H1 (cell line): ENCODE data around the gene FAM120A.

Experiments used
- BRCA1 ChIP-seq: IDR thresholded peaks from 2 replicates; pipeline ENCODE4 v1.6.1; 2012; ENCODE audit warnings: low read depth, low read length, improper control_type of control experiment
- CTCF ChIP-seq, 3 experiments: IDR thresholded peaks; 1 replicate in 2 of 3; 2 replicates in 1 of 3; pipeline versions ENCODE4 v1.5.1 to v1.6.1; 2011; ENCODE audit warnings: low read length in 3 of 3, mild to moderate bottlenecking in 3 of 3, inconsistent platforms in 2 of 3, low read depth in 1 of 3, moderate library complexity in 1 of 3; ENCODE audit not compliant: insufficient read depth in 1 of 3; ENCODE audit errors: control extremely low read depth in 1 of 3
- EP300 ChIP-seq, 2 experiments: IDR thresholded peaks; 1 replicate in 1 of 2; 2 replicates in 1 of 2; pipeline ENCODE4 v1.6.1; 2011 to 2012; ENCODE audit warnings: low read depth in 2 of 2, low read length in 2 of 2, mild to moderate bottlenecking in 2 of 2, borderline replicate concordance in 1 of 2, inconsistent platforms in 1 of 2, moderate library complexity in 1 of 2
- EZH2 ChIP-seq: fragments of 200-600 bp; sonication (generic); IDR thresholded peaks from 2 replicates; pipeline ENCODE4 v1.7.1; 2012; ENCODE audit warnings: low read depth, mild to moderate bottlenecking, moderate library complexity, low read length, inconsistent platforms; ENCODE audit not compliant: severe bottlenecking
- HDAC6 ChIP-seq: IDR thresholded peaks from one replicate; pipeline ENCODE4 v1.7.1; 2012; ENCODE audit warnings: low read depth, mild to moderate bottlenecking, inconsistent platforms, low read length, moderate library complexity
- JUN ChIP-seq: IDR thresholded peaks from 2 replicates; pipeline ENCODE4 v1.6.1; 2011; ENCODE audit warnings: low read depth, mild to moderate bottlenecking, improper control_type of control experiment, low read length
- NANOG ChIP-seq: IDR thresholded peaks from 2 replicates; pipeline ENCODE4 v1.6.1; 2011; ENCODE audit warnings: low read length, low read depth, mild to moderate bottlenecking, inconsistent platforms; ENCODE audit not compliant: insufficient read depth, poor library complexity, severe bottlenecking
- RFX5 ChIP-seq: IDR thresholded peaks from 2 replicates; pipeline ENCODE4 v1.6.1; 2011; ENCODE audit warnings: low read depth, low read length, improper control_type of control experiment, borderline replicate concordance

GRCh38 chr9:93600504-93600903 lies 149.0 kb downstream of the FAM120A start:
- TF ChIP-seq NANOG (no peak), EP300 (IDR thresholded peaks at IDR 0.05; ENCODE audit: borderline replicate concordance in 1 of 2, low read depth in 2 of 2, low read length in 2 of 2) (no peak), JUN (no peak), RFX5 (no peak), BRCA1 (no peak), CTCF (IDR thresholded peaks at IDR 0.05; ENCODE audit: control extremely low read depth in 1 of 3, insufficient read depth in 1 of 3, low read depth in 1 of 3, low read length in 3 of 3) (no peak), EZH2 (no peak), HDAC6 (no peak)
